NT2/D1 (cell line): ENCODE data around the gene LIPC.

Experiments used
- DNase-seq: peaks from one replicate; pipeline ENCODE4 v3.0.0-alpha.2; 2011; ENCODE audit warnings: low read depth, low spot score
- H3K27me3 ChIP-seq: 2 replicates; pipeline ENCODE4 v1.6.0; 2011; ENCODE audit warnings: mild to moderate bottlenecking; ENCODE audit not compliant: insufficient read length, insufficient read depth
- H3K36me3 ChIP-seq: 2 replicates; pipeline ENCODE4 v1.6.1; 2011; ENCODE audit warnings: mild to moderate bottlenecking, low read length, mixed read lengths; ENCODE audit not compliant: insufficient read depth, insufficient read length
- H3K4me1 ChIP-seq: 2 replicates; pipeline ENCODE4 v1.5.1; 2011; ENCODE audit not compliant: insufficient read depth, insufficient read length
- H3K4me3 ChIP-seq: 2 replicates; pipeline ENCODE4 v1.5.1; 2011; ENCODE audit warnings: low read depth; ENCODE audit not compliant: insufficient read length
- H3K9ac ChIP-seq: 2 replicates; pipeline ENCODE4 v1.6.0; 2011; ENCODE audit warnings: low read depth; ENCODE audit not compliant: insufficient read length
- H3K9me3 ChIP-seq: 2 replicates; pipeline ENCODE4 v1.5.1; 2011; ENCODE audit warnings: mild to moderate bottlenecking, low read length; ENCODE audit not compliant: insufficient read depth
- SUZ12 ChIP-seq: IDR thresholded peaks from 2 replicates; pipeline ENCODE4 v1.6.1; 2011; ENCODE audit not compliant: insufficient read length, insufficient read depth; ENCODE audit errors: extremely low read depth
- YY1 ChIP-seq: IDR thresholded peaks from 2 replicates; pipeline ENCODE4 v1.6.1; 2011; ENCODE audit not compliant: insufficient read length, insufficient read depth
- ZNF274 ChIP-seq: IDR thresholded peaks from 2 replicates; pipeline ENCODE4 v1.6.1; 2011; ENCODE audit warnings: mild to moderate bottlenecking, low read depth, low read length

Gene LIPC

DNA sequence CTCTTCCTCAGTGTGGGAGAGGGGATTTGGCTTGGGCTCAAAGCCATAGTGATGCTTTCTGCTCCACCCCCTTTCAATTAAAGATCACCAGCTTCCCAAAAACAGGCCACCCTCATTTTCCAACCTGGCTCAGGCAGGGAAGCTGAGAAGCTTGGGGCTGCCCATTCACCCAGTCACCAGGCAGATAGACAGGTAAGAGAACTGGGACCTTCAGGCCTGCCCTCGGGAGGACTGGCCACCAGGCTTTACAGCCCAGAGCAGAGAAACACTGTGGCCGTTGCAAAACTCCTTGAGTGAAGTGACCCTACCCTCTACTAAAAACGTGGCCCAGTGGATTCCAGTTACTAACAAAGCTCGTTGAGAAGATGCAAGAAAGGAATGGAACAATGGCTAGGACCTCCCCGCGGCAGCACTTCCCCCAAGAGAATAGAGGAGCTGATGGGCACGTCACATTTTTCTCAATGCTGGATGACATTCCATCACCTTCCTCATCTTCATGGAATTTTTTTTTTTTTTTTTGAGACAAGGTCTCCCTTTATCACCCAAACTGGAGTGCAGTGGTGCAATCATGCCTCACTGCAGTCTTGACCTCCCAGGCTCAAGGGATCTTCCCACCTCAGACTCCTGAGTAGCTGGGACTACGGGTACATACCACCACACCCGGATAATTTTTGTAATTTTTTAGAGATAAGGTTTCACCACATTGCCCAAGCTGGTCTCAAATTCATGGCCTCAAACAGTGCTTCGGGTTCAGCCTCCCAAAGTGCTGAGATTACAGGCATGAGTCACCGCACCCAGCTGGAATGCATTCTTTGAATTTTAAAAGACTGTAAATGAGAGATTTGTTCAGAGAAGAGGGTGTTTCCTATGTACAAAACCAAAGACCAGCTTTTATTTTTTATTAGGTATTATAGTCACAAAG, 37.9 kb downstream of the LIPC start:
- Histone ChIP-seq H3K9ac (peak overlapping the region; percentile 45), H3K36me3 (no peaks in the 10 kb centered on the region), H3K9me3 (no peaks in the 10 kb centered on the region), H3K4me1 (peaks cover 11% of the 10 kb centered on the region), H3K4me3 (no peak overlapping the region), H3K27me3 (no peaks in the 10 kb centered on the region)
- TF ChIP-seq YY1 = no peak
- no peak for TF ChIP-seq ZNF274
- peak; percentile 66 for DNase-seq

GRCh38 chr15:58471348-58471747, 39.6 kb downstream of the LIPC start:
- Histone ChIP-seq H3K27me3 (no peaks in the 10 kb centered on the region), H3K9ac (no peak overlapping the region), H3K4me3 (no peak overlapping the region), H3K4me1 (peaks cover 11% of the 10 kb centered on the region), H3K9me3 (no peaks in the 10 kb centered on the region), H3K36me3 (no peaks in the 10 kb centered on the region)
- no peak for DNase-seq
- TF ChIP-seq SUZ12 (no peak), YY1 (no peak)

GRCh38 chr15:58472221-58472620, 40.4 kb downstream of the LIPC start:
- TF ChIP-seq SUZ12 (no peak), YY1 (no peak), ZNF274 (no peak)
- peaks cover 11% of the 10 kb centered on the region for H3K4me1 ChIP-seq

DNA sequence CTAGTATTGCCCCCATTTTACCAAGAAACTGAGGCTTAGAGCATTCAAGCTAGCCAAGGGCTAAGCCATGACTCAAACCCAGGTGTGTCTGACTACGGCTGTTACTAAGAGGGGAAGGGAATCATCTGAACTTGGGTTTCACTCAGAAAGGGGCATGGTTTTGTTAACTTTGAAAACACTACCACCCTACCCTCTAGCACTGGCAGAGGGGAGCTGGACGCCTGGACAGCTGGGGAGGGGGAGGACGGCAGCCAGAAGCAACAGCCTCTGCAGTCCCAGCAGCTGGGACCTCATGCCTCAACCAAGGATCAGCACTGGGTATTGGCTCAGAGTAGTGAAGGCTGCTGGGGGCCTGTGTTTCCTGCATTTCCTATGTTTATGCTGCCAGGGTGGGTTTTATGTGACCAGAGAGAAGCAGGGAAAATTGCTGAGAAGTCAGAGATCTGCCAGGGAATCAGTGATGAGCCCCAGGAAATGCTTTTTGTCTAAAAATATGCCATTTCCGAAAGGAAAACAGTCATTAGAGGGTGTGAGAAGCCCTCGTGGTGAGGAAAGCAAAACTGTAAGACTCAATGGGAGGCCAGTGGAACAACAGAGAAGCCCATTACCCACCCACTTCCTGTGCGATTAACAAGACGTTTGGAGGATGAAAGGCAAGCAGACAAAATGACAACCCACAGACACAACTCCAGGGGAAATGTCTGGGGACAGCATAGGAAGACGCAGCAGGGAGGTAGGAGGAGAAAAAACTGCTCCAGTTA, 41.2 kb downstream of the LIPC start:
- TF ChIP-seq SUZ12 (no peak), YY1 (no peak), ZNF274 (no peak)
- peak; percentile 6 for DNase-seq
- peaks cover 11% of the 10 kb centered on the region for H3K4me1 ChIP-seq

More at GRCh38 chr15:58472221-58472620, 40.4 kb downstream of the LIPC start:
- H3K9ac ChIP-seq = no peak overlapping the region
- H3K27me3 ChIP-seq = no peaks in the 10 kb centered on the region
- H3K4me3 ChIP-seq = no peak overlapping the region
- no peak for DNase-seq
- no peaks in the 10 kb centered on the region for H3K36me3 ChIP-seq
- H3K9me3 ChIP-seq = no peaks in the 10 kb centered on the region

GRCh38 chr15:58473724-58474123, 41.9 kb downstream of the LIPC start:
- DNase-seq = no peak
- Histone ChIP-seq H3K9me3 (no peaks in the 10 kb centered on the region), H3K4me3 (no peak overlapping the region), H3K27me3 (no peaks in the 10 kb centered on the region), H3K9ac (no peak overlapping the region), H3K36me3 (no peaks in the 10 kb centered on the region), H3K4me1 (peaks cover 11% of the 10 kb centered on the region)
- TF ChIP-seq ZNF274 = no peak
- no peak for TF ChIP-seq SUZ12
- TF ChIP-seq YY1 = no peak

More for the DNA sequence above, 41.2 kb downstream of the LIPC start:
- H3K9ac ChIP-seq = no peak overlapping the region
- H3K4me3 ChIP-seq = no peak overlapping the region
- H3K36me3 ChIP-seq = no peaks in the 10 kb centered on the region
- H3K9me3 ChIP-seq = no peaks in the 10 kb centered on the region
- H3K27me3 ChIP-seq = no peaks in the 10 kb centered on the region

- Histone ChIP-seq H3K4me3 (no peak overlapping the region), H3K9ac (no peak overlapping the region), H3K9me3 (no peaks in the 10 kb centered on the region), H3K4me1 (peaks cover 6% of the 10 kb centered on the region), H3K27me3 (no peaks in the 10 kb centered on the region), H3K36me3 (no peaks in the 10 kb centered on the region)
- no peak for DNase-seq
- TF ChIP-seq ZNF274 (no peak), SUZ12 (no peak), YY1 (no peak)
Observed at GRCh38 chr15:58474741-58475323, 43.0 kb downstream of the LIPC start.

DNA sequence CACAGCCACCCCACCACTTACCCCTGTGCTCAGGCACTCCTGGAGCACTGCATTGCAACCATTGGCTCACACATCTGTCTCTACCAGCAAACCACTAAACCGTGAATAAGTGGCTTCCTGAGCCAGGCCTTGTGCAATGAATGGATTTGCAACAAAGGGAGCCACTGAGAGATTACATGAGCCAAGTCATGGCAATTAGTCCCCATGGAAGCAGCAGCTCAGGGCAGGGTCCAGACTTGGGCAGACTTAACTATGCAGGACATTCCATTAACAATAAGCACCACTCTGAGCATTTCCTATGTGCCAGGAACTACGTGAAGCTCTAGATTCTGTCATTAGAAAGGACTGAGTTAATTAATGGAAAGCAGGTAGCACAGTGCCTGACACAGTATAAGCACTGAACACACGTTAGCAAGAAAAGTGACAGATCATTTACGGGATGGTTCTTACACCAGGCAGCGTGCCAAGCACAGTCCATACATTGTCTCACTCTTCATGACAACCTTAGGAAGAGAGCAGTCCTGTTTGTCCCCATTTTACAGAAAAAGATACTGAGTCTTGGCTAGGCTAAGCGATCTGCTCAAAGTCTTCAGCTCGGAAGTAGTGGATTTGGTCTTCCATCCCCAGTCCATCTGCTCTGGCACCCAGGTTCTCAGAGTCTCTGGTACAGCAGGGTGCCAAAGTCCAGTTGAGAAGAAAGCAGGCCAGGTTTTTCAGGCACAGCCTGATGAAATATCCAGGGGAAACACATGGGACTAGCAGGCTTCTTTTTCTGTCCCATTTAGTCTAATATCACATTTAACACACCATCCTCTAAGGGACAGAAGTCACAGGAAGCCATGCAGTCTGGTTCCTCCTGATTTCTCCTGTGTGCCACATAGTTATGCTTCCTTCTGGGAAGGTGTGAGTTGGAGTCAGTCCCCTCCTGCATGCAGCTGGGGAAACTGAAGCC, 44.1 kb downstream of the LIPC start:
- TF ChIP-seq YY1 = no peak
- TF ChIP-seq SUZ12 = no peak
- TF ChIP-seq ZNF274 = no peak
- Histone ChIP-seq H3K4me3 (no peak overlapping the region), H3K4me1 (peaks cover 6% of the 10 kb centered on the region), H3K27me3 (no peaks in the 10 kb centered on the region), H3K36me3 (no peaks in the 10 kb centered on the region), H3K9ac (no peak overlapping the region), H3K9me3 (no peaks in the 10 kb centered on the region)
- DNase-seq = no peak
